BLaER1 treated with 17β-estradiol and CSF1 and Interleukin-3, amounts not matched to agents 10 nM and 100 nM (cell line): ENCODE data around the gene TFG.
A peak's percentile ranks its signal among the peaks of the same experiment; 100 is the strongest.
"Not testable (repeated sequence)": the region's sequence is repeated elsewhere in the genome, so short reads cannot be mapped to it uniquely, and the experiment has no call there.

Experiments used
- H3K27ac ChIP-seq, 11 experiments: shearing (Covaris generic); formaldehyde crosslinking; 2 replicates each; pipeline ENCODE4 v1.8.1; 2022
- H3K27me3 ChIP-seq, 11 experiments: shearing (Covaris generic); formaldehyde crosslinking; 2 replicates each; pipeline ENCODE4 v1.8.1; 2022
- H3K36me3 ChIP-seq, 11 experiments: shearing (Covaris generic); formaldehyde crosslinking; 2 replicates each; pipeline ENCODE4 v1.8.1; 2022
- H3K4me1 ChIP-seq, 10 experiments: shearing (Covaris generic); formaldehyde crosslinking; 2 replicates each; pipeline ENCODE4 v1.8.1; 2022
- H3K4me2 ChIP-seq, 11 experiments: shearing (Covaris generic); formaldehyde crosslinking; 2 replicates each; pipeline ENCODE4 v1.8.1; 2022
- H3K4me3 ChIP-seq, 10 experiments: shearing (Covaris generic); formaldehyde crosslinking; 2 replicates each; pipeline ENCODE4 v1.8.1; 2022
- H3K9ac ChIP-seq, 11 experiments: shearing (Covaris generic); formaldehyde crosslinking; 2 replicates each; pipeline ENCODE4 v1.8.1; 2022
- H3K9me3 ChIP-seq, 11 experiments: shearing (Covaris generic); formaldehyde crosslinking; replicated peaks in 1 of 11; 2 replicates each; pipeline ENCODE4 v1.8.1; 2022
- H4K20me1 ChIP-seq, 11 experiments: shearing (Covaris generic); formaldehyde crosslinking; 2 replicates each; pipeline ENCODE4 v1.8.1; 2022
- Cebpa-rat ChIP-seq, 11 experiments: shearing (Covaris generic); IDR thresholded peaks; 2 replicates each; pipeline ENCODE4 v1.8.1; 2022

Gene TFG

GRCh38 chr3:100708989-100709841, at the start of gene TFG:
TFG (plus strand) TSS chr3:100709494; CDS start chr3:100713686, 4,192 bp downstream.
- Histone ChIP-seq H3K9me3 (peaks cover 0 to 8% (median 3%) of the 10 kb centered on the region in 11 experiments; a peak in 2 of 22 replicates), H3K9ac (peak within 1 kb of the TSS; percentile 93 to 98 (median 97)), H3K4me3 (peak within 1 kb of the TSS; percentile 76 to 94 (median 90)), H4K20me1 (peaks cover 26 to 43% (median 41%) of the 10 kb centered on the region in 11 experiments; a peak in 21 of 22 replicates), H3K27me3 (no peaks in the 10 kb centered on the region), H3K36me3 (peaks cover 18 to 33% (median 31%) of the 10 kb centered on the region in 11 experiments), H3K4me1 (peaks cover 9 to 31% (median 21%) of the 10 kb centered on the region in 10 experiments), H3K27ac (peak within 1 kb of the TSS; percentile 93 to 98 (median 96)), H3K4me2 (peak within 1 kb of the TSS; percentile 79 to 95 (median 89))
- TF ChIP-seq Cebpa-rat (IDR thresholded peaks at IDR 0.05), result no peak

GRCh38 chr3:100661294-100661693, 48.0 kb upstream of the TFG start:
- not testable (repeated sequence) for H4K20me1 ChIP-seq, H3K27me3 ChIP-seq, H3K27ac ChIP-seq, H3K4me3 ChIP-seq, H3K36me3 ChIP-seq, H3K4me2 ChIP-seq, H3K9ac ChIP-seq, H3K9me3 ChIP-seq
- H3K4me1 ChIP-seq, result peaks cover 0 to 16% (median 0%) of the 10 kb centered on the region in 10 experiments; a peak in 3 of 20 replicates

GRCh38 chr3:100662113-100662823, 47.0 kb upstream of the TFG start:
- H4K20me1 ChIP-seq, result no peaks in the 10 kb centered on the region
- no peak for TF ChIP-seq Cebpa-rat (IDR thresholded peaks at IDR 0.05)
- no peaks in the 10 kb centered on the region for H3K27me3 ChIP-seq
- H3K27ac ChIP-seq, result no peak overlapping the region
- H3K4me1 ChIP-seq, result peaks cover 0 to 16% (median 0%) of the 10 kb centered on the region in 10 experiments; a peak in 3 of 20 replicates
- H3K9me3 ChIP-seq, result no peaks in the 10 kb centered on the region
- no peak overlapping the region for H3K4me3 ChIP-seq
- no peak overlapping the region for H3K9ac ChIP-seq
- no peak overlapping the region; a peak in 1 of 22 replicates for H3K4me2 ChIP-seq
- H3K36me3 ChIP-seq, result no peaks in the 10 kb centered on the region

GRCh38 chr3:100665230-100665629, 44.1 kb upstream of the TFG start:
- H3K4me2 ChIP-seq, result no peak overlapping the region

GRCh38 chr3:100666699-100667098, 42.6 kb upstream of the TFG start:
- peak in 2 of 11 experiments; percentile 18 to 23; a peak in 1 of 22 replicates for TF ChIP-seq Cebpa-rat (IDR thresholded peaks at IDR 0.05)
- H3K9ac ChIP-seq, H3K4me3 ChIP-seq, H3K27ac ChIP-seq, H3K4me2 ChIP-seq, H4K20me1 ChIP-seq, H3K27me3 ChIP-seq, H3K36me3 ChIP-seq: not testable (repeated sequence)
- Histone ChIP-seq H3K9me3 (peaks cover 0 to 17% (median 11%) of the 10 kb centered on the region in 11 experiments; a peak in 10 of 22 replicates), H3K4me1 (peaks cover 0 to 16% (median 0%) of the 10 kb centered on the region in 10 experiments; a peak in 3 of 20 replicates)

More at GRCh38 chr3:100665230-100665629, 44.1 kb upstream of the TFG start:
- Histone ChIP-seq H3K4me3 (no peak overlapping the region), H3K9ac (no peak overlapping the region), H3K9me3 (peaks cover 0 to 7% (median 4%) of the 10 kb centered on the region in 11 experiments; a peak in 8 of 22 replicates), H3K36me3 (no peaks in the 10 kb centered on the region), H4K20me1 (no peaks in the 10 kb centered on the region), H3K27me3 (no peaks in the 10 kb centered on the region), H3K27ac (no peak overlapping the region), H3K4me1 (peaks cover 0 to 16% (median 0%) of the 10 kb centered on the region in 10 experiments; a peak in 3 of 20 replicates)
- TF ChIP-seq Cebpa-rat (IDR thresholded peaks at IDR 0.05), result no peak

GRCh38 chr3:100667316-100667715, 42.0 kb upstream of the TFG start:
- H3K4me3 ChIP-seq, H3K36me3 ChIP-seq, H3K27me3 ChIP-seq, H3K27ac ChIP-seq, H4K20me1 ChIP-seq, H3K9ac ChIP-seq, H3K4me2 ChIP-seq: not testable (repeated sequence)
- peaks cover 0 to 12% (median 0%) of the 10 kb centered on the region in 10 experiments; a peak in 3 of 20 replicates for H3K4me1 ChIP-seq
- peaks cover 0 to 17% (median 11%) of the 10 kb centered on the region in 11 experiments; a peak in 10 of 22 replicates for H3K9me3 ChIP-seq

- not testable (repeated sequence) for H4K20me1 ChIP-seq, H3K9ac ChIP-seq, H3K4me3 ChIP-seq, H3K27ac ChIP-seq, H3K4me2 ChIP-seq, H3K36me3 ChIP-seq, H3K4me1 ChIP-seq, H3K27me3 ChIP-seq
- H3K9me3 ChIP-seq, result peaks cover 0 to 17% (median 11%) of the 10 kb centered on the region in 11 experiments; a peak in 10 of 22 replicates
These were observed 38.3 kb upstream of the TFG start for GRCh38 chr3:100670995-100671394.

GRCh38 chr3:100681496-100681895, 27.8 kb upstream of the TFG start:
- Histone ChIP-seq H3K27me3 (no peaks in the 10 kb centered on the region), H3K9ac (no peak overlapping the region), H3K27ac (no peak overlapping the region), H3K4me3 (no peak overlapping the region), H3K36me3 (no peaks in the 10 kb centered on the region), H3K4me2 (no peak overlapping the region), H3K9me3 (peaks cover 0 to 22% (median 8%) of the 10 kb centered on the region in 11 experiments; a peak in 8 of 22 replicates), H4K20me1 (no peaks in the 10 kb centered on the region), H3K4me1 (peaks cover 0 to 9% (median 6%) of the 10 kb centered on the region in 10 experiments; a peak in 8 of 20 replicates)
- no peak for TF ChIP-seq Cebpa-rat (IDR thresholded peaks at IDR 0.05)
